GM13977 (cell line): Measurements from ENCODE around the gene MCM9.

ENCODE experiments used
- DNase-seq: peaks from one replicate; pipeline ENCODE4 v3.0.0; 2012; ENCODE audit warnings: low spot score
- CTCF ChIP-seq: IDR thresholded peaks from 2 replicates; pipeline ENCODE4 v1.5.1; 2012; ENCODE audit warnings: mild to moderate bottlenecking, control low read depth; ENCODE audit not compliant: insufficient read depth; ENCODE audit errors: extremely low read depth, missing control alignments
- in situ Hi-C: fragments of 300-500 bp; cut with MboI; formaldehyde crosslinking; loops from one replicate; pipeline ENCODE4 v1.12.0; 2022; ENCODE audit warnings: low sequenced_read_pairs, low pct_unique_long_range_greater_than_20kb, mixed read lengths, inconsistent platforms; ENCODE audit not compliant: unreplicated experiment

The MCM9 gene

GRCh38 chr6:118971682-118972081 is 36.7 kb upstream of the MCM9 start:
- no peak for DNase-seq
- no peak for TF ChIP-seq CTCF
- in situ Hi-C loops: no loop called here

DNA sequence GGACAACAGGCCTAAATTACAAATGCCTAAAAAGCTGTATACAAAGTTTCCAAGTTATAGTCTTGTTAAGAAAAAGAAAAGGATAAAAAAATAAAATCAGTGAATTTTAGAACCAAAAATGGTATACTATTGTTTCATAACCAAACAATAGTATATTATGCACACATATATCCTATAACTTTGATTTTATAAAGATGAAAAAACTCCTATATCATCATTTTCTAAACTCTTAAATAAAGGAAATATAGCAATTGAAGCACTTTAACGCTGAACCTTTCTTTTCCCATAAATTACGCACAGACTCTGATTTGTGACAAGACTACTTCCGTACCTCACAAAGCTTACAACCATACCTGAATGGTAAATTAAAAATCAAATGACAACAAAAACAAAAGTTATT is 35.9 kb upstream of the MCM9 start:
- TF ChIP-seq CTCF: no peak
- in situ Hi-C loops: no loop called here
- no peak for DNase-seq

GRCh38 chr6:118968416-118968815 is 33.5 kb upstream of the MCM9 start:
- in situ Hi-C loops: loop anchor here (10.0 kb wide), 1 partner anchor 146 kb away; no protein-coding TSS in a partner anchor
- no peak for DNase-seq

GRCh38 chr6:118967239-118967638 is 32.3 kb upstream of the MCM9 start:
- in situ Hi-C loops: loop anchor here (10.0 kb wide), 1 partner anchor 148 kb away; no protein-coding TSS in a partner anchor
- TF ChIP-seq CTCF: no peak
- DNase-seq: no peak

More at GRCh38 chr6:118968416-118968815, 33.5 kb upstream of the MCM9 start:
- peak; percentile 28 for TF ChIP-seq CTCF

GRCh38 chr6:118965843-118966370 is 30.9 kb upstream of the MCM9 start:
- no peak for TF ChIP-seq CTCF
- in situ Hi-C loops: loop anchor here (10.0 kb wide), 1 partner anchor 149 kb away; no protein-coding TSS in a partner anchor
- no peak for DNase-seq

DNA sequence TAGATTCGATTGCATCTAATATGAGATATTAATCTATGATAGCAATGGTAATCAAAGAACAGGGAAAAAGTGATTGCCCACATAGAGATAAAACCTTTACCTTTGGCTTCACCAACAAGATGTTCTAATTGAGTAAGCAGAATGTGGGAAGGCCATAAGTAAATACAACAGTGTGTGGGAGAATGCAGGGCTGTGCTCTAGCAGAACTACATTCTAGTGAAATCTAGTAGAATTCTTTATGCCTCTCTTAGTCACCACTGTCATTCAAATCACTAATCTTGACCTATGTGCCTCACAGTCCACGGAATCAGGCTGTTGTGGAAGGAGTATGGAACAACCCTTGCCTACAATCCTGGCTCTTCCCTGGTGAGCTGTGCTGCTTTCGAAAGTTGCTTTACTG is 30.4 kb upstream of the MCM9 start:
- DNase-seq: no peak
- in situ Hi-C loops: loop anchor here (10.0 kb wide), 1 partner anchor 149 kb away; no protein-coding TSS in a partner anchor

More for the DNA sequence above, 30.4 kb upstream of the MCM9 start:
- no peak for TF ChIP-seq CTCF
